DND-41 (cell line): ENCODE results near the gene DARS2.

Experiments used
- CTCF ChIP-seq: IDR thresholded peaks from 2 replicates; pipeline ENCODE4 v1.5.1; 2012; ENCODE audit warnings: borderline replicate concordance, low read length, moderate library complexity, mild to moderate bottlenecking; ENCODE audit not compliant: poor library complexity, severe bottlenecking; ENCODE audit errors: extremely low read depth
- EZH2 ChIP-seq: IDR thresholded peaks from 3 replicates; pipeline ENCODE4 v1.6.1; 2012; ENCODE audit warnings: borderline replicate concordance, low read depth, mild to moderate bottlenecking, moderate library complexity, low read length, inconsistent platforms; ENCODE audit not compliant: severe bottlenecking

- TF ChIP-seq EZH2 (no peak), CTCF (no peak)
These were observed 65.4 kb downstream of the DARS2 start for GRCh38 chr1:173889885-173890284.
